IMR-90 (cell line): Measurements from ENCODE around the gene CYP11A1. TPM values are rescaled to one million over a fixed set of nuclear protein-coding genes. Genes with fewer than 3 reads are reported as not detected.
A peak's percentile ranks its signal among the peaks of the same experiment; 100 is the strongest.

ENCODE experiments used
- ATAC-seq: fragments of 200-7000 bp; cut with Tn5 transposase; 2 replicates; pipeline ENCODE4 v1.9.1; 2020; ENCODE audit warnings: low read depth, mild to moderate bottlenecking, moderate library complexity
- BruUV-seq: library from RNA; stranded (reverse); fragments of 400-500 nt; replicated peaks from 2 replicates; lab custom pipeline; 2021; lab: Mats Ljungman, UMichigan
- CTCF ChIA-PET: fragments of 300-600 bp; formaldehyde crosslinking; extraction: SDS; loops from one replicate; lab custom pipeline; 2021; ENCODE audit warnings: antibody characterized with exemption; lab: Yijun Ruan, JAX
- POLR2A ChIA-PET: fragments of 300-600 bp; sonication (Branson Sonifier 250); formaldehyde crosslinking; loops from one replicate; lab custom pipeline; 2022; ENCODE audit warnings: antibody characterized with exemption; ENCODE audit not compliant: unreplicated experiment; lab: Charles Lee
- DNase-seq: peaks from one replicate; pipeline ENCODE4 v3.0.0; 2013
- H2AFZ ChIP-seq: replicated peaks from 2 replicates; pipeline ENCODE3; 2013; ENCODE audit warnings: low read length, mild to moderate bottlenecking; ENCODE audit not compliant: poor library complexity
- H2AK5ac ChIP-seq: 2 replicates; pipeline ENCODE4 v1.6.1; 2013; ENCODE audit warnings: low read depth, low read length, inconsistent platforms
- H2AK9ac ChIP-seq: replicated peaks from 2 replicates; pipeline ENCODE3; 2013; ENCODE audit warnings: mild to moderate bottlenecking, low read depth, low read length, moderate library complexity; ENCODE audit not compliant: poor library complexity
- H2BK120ac ChIP-seq: 2 replicates; pipeline ENCODE4 v1.6.1; 2013; ENCODE audit warnings: low read depth, low read length, inconsistent platforms
- H2BK15ac ChIP-seq: 3 replicates; pipeline ENCODE4 v1.6.1; 2013; ENCODE audit warnings: low read depth, low read length, inconsistent platforms
- H2BK20ac ChIP-seq: 2 replicates; pipeline ENCODE4 v1.6.1; 2013; ENCODE audit warnings: low read depth, mild to moderate bottlenecking, inconsistent platforms, low read length, moderate library complexity
- H2BK5ac ChIP-seq: 2 replicates; pipeline ENCODE4 v1.6.1; 2013; ENCODE audit warnings: mild to moderate bottlenecking, low read depth, low read length, inconsistent platforms; ENCODE audit not compliant: poor library complexity, severe bottlenecking
- H3K14ac ChIP-seq: replicated peaks from 2 replicates; pipeline ENCODE4 v1.6.1; 2013; ENCODE audit warnings: low read depth, low read length, inconsistent platforms
- H3K18ac ChIP-seq: 2 replicates; pipeline ENCODE4 v1.6.1; 2013; ENCODE audit warnings: low read depth, low read length, control low read depth
- H3K23ac ChIP-seq: 2 replicates; pipeline ENCODE4 v1.6.1; 2013; ENCODE audit warnings: low read depth, low read length, inconsistent platforms
- H3K27ac ChIP-seq: 2 replicates; pipeline ENCODE4 v1.5.1; 2013; ENCODE audit warnings: mild to moderate bottlenecking, control low read depth, low read length; ENCODE audit not compliant: insufficient read depth
- H3K27me3 ChIP-seq: 2 replicates; pipeline ENCODE4 v1.6.1; 2013; ENCODE audit warnings: low read length; ENCODE audit not compliant: control insufficient read depth, insufficient read depth
- H3K36me3 ChIP-seq: 2 replicates; pipeline ENCODE4 v1.6.1; 2013; ENCODE audit warnings: low read length, mixed read lengths; ENCODE audit not compliant: control insufficient read depth, insufficient read depth
- H3K4ac ChIP-seq: 2 replicates; pipeline ENCODE4 v1.6.1; 2013; ENCODE audit warnings: low read depth, low read length, inconsistent platforms
- H3K4me1 ChIP-seq: 2 replicates; pipeline ENCODE4 v1.6.1; 2013; ENCODE audit warnings: low read length, mixed read lengths; ENCODE audit not compliant: control insufficient read depth, insufficient read depth
- H3K4me2 ChIP-seq: 2 replicates; pipeline ENCODE4 v1.6.1; 2013; ENCODE audit warnings: low read depth, mild to moderate bottlenecking, control low read depth, low read length, moderate library complexity
- H3K4me3 ChIP-seq: 2 replicates; pipeline ENCODE4 v1.5.1; 2013; ENCODE audit warnings: low read depth, mild to moderate bottlenecking, control low read depth, low read length, moderate library complexity; ENCODE audit not compliant: insufficient read depth
- H3K56ac ChIP-seq: 2 replicates; pipeline ENCODE4 v1.6.1; 2013; ENCODE audit warnings: low read length, inconsistent platforms; ENCODE audit not compliant: insufficient read depth; ENCODE audit errors: extremely low read depth
- H3K79me1 ChIP-seq, 2 experiments: 2 replicates each; pipeline ENCODE4 v1.6.1; 2013; ENCODE audit warnings: low read length in 2 of 2, inconsistent platforms in 1 of 2, low read depth in 1 of 2
- H3K9ac ChIP-seq: 2 replicates; pipeline ENCODE4 v1.6.1; 2013; ENCODE audit warnings: low read depth, low read length, control low read depth
- H3K9me1 ChIP-seq: 2 replicates; pipeline ENCODE4 v1.6.1; 2013; ENCODE audit warnings: low read length, inconsistent platforms; ENCODE audit not compliant: insufficient read depth
- H3K9me3 ChIP-seq: 2 replicates; pipeline ENCODE4 v1.6.1; 2013; ENCODE audit warnings: low read length; ENCODE audit not compliant: control insufficient read depth, insufficient read depth
- H4K20me1 ChIP-seq: 2 replicates; pipeline ENCODE4 v1.6.1; 2013; ENCODE audit warnings: low read length, inconsistent platforms; ENCODE audit not compliant: insufficient read depth
- H4K5ac ChIP-seq: 2 replicates; pipeline ENCODE4 v1.6.1; 2013; ENCODE audit warnings: mild to moderate bottlenecking, low read depth, low read length, control low read depth
- H4K8ac ChIP-seq, 2 experiments: 2 replicates each; pipeline ENCODE4 v1.6.1; 2013; ENCODE audit warnings: low read depth in 2 of 2, low read length in 2 of 2, control low read depth in 1 of 2, inconsistent platforms in 1 of 2
- H4K91ac ChIP-seq: 2 replicates; pipeline ENCODE4 v1.6.1; 2013; ENCODE audit warnings: low read depth, low read length, inconsistent platforms; ENCODE audit not compliant: insufficient read depth
- FOS ChIP-seq: fragments of 150-350 bp; IDR thresholded peaks from 2 replicates; pipeline ENCODE4 v1.6.1; 2016; ENCODE audit warnings: low read depth, low read length
- RAD21 ChIP-seq: IDR thresholded peaks from 2 replicates; pipeline ENCODE4 v1.6.1; 2012; ENCODE audit warnings: low read length, improper control_type of control experiment
- USF2 ChIP-seq: fragments of 150-350 bp; IDR thresholded peaks from 2 replicates; pipeline ENCODE4 v1.6.1; 2017; ENCODE audit warnings: mild to moderate bottlenecking, antibody characterized with exemption, low read length, low read depth
- WGBS, 2 experiments: methylation state at CpG; one replicate each; pipeline versions ENCODE4 v1.1.5 to v1.1.7; 2013; ENCODE audit warnings: missing lambda C conversion rate in 2 of 2; ENCODE audit not compliant: insufficient read length in 1 of 2; ENCODE audit errors: extremely low coverage in 2 of 2; 5-methylcytosine and 5-hydroxymethylcytosine counted together
- dilution Hi-C: fragments of 300-500 bp; cut with HindIII; formaldehyde crosslinking; loops from one replicate; pipeline ENCODE4 v1.14.3; 2018; ENCODE audit warnings: low sequenced_read_pairs; ENCODE audit not compliant: unreplicated experiment
- in situ Hi-C: fragments of 300-500 bp; cut with MboI; formaldehyde crosslinking; loops from 3 replicates; pipeline ENCODE4 v1.14.3; 2019; ENCODE audit warnings: low sequenced_read_pairs, inconsistent platforms, mixed read lengths
- intact Hi-C: fragments of 100-400 bp; cut with micrococcal nuclease; formaldehyde crosslinking; loops from 2 replicates; pipeline ENCODE4 v1.10.0; 2022
- polyA plus RNA-seq, 3 experiments: library from polyadenylated mRNA; depleted of rRNA; stranded (reverse); fragments of >200 nt; gene quantifications; 2 replicates each; pipeline ENCODE4 v1.2.3, GENCODE V29; 2012; ENCODE audit warnings: low replicate concordance in 1 of 3
- total RNA-seq: library from RNA; depleted of rRNA; stranded (reverse); fragments of >200 nt; gene quantifications from 2 replicates; pipeline ENCODE4 v1.2.3, GENCODE V29; 2012
- TF ChIP-seq, protein P1 (sequence below): fragments of 150-350 bp; IDR thresholded peaks from 2 replicates; pipeline ENCODE4 v1.6.1; 2016; ENCODE audit warnings: low read depth, mild to moderate bottlenecking, low read length, moderate library complexity, borderline replicate concordance

Gene CYP11A1
- total and polyA plus RNA-seq, 2 of the 4 experiments (the other 2 are of a cell fraction): 0.18 to 0.50 TPM

DNA sequence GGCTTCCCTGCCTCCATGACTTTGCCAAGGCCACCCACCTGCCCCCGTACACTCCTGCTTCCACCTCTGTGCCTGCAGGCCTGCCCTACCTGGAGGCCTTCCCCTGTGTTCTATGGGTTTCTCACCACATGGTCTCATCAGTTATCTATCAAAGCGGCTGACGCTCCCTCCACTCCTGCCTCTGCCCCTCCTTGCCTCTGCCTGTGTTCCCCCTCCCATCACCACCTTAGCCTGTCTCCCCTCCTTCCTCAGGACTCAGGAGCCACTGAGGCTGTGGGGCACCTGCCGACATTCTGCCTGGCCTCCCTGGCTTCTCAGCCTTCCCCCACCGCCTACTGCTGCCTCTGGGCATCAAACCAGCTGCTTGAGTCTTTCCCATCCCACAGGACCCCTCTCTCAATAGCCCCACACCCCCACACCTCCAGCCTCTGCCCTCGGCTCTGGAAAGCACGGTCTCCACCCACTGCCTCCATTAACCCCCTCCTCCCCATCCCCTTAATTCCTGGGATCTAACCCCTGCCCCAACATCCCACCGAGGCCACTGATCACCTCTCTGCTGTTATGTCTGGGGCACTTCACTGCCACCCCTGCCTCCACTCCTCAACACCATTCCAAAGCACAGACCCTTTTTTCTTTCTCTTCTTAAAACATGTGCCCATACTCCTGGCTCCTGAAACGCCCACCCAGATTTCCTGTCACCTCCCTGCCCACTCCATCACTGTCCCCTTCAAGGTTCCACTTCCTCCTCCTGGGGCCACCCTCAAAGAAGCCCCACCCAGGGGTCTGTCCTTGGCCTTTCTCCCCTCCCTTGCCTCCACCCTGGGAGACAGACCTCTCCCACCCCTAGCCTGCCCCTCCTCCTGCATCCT, 24.4 kb upstream of the CYP11A1 start (continued):
- TF ChIP-seq RAD21 (no peak), FOS (no peak)

- peaks cover 17% of the 10 kb centered on the region for H3K4me1 ChIP-seq
- no peak overlapping the region for H4K5ac ChIP-seq
- peak overlapping the region; percentile 28; the same call in 1 of the 3 replicates for H2BK15ac ChIP-seq
- no peaks in the 10 kb centered on the region for H3K36me3 ChIP-seq
- no peak overlapping the region for H3K4me3 ChIP-seq
- no peaks in the 10 kb centered on the region for H3K27me3 ChIP-seq
- peaks cover 20% of the 10 kb centered on the region for H3K9me1 ChIP-seq
- H3K9me3 ChIP-seq: no peaks in the 10 kb centered on the region
- BruUV-seq: no TSS peak
- peaks cover 0 to 3% of the 10 kb centered on the region in 2 experiments; a peak in 1 of 4 replicates for H3K79me1 ChIP-seq
- DNase-seq (no peak), ATAC-seq (no peak)
- no peak overlapping the region for H2BK5ac ChIP-seq
- in situ Hi-C loops: no loop called here
- peak overlapping the region; percentile 19 for H2BK120ac ChIP-seq
- peak overlapping the region; percentile 69; the same call in 1 of the 2 replicates for H2AK5ac ChIP-seq
- 81% methylated on average over 8 of the region's 12 CpGs; no CpG with 5 or more reads in 1 of the 2 experiments for WGBS, 2 experiments
- ChIA-PET CTCF (no interaction called here), POLR2A (no interaction called here)
- intact Hi-C loops: no loop called here
- H3K9ac ChIP-seq: no peak overlapping the region
- no peak overlapping the region for H3K4ac ChIP-seq
- TF ChIP-seq, protein P1, sequence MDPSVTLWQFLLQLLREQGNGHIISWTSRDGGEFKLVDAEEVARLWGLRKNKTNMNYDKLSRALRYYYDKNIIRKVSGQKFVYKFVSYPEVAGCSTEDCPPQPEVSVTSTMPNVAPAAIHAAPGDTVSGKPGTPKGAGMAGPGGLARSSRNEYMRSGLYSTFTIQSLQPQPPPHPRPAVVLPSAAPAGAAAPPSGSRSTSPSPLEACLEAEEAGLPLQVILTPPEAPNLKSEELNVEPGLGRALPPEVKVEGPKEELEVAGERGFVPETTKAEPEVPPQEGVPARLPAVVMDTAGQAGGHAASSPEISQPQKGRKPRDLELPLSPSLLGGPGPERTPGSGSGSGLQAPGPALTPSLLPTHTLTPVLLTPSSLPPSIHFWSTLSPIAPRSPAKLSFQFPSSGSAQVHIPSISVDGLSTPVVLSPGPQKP: no peak
- TF ChIP-seq USF2: no peak
- TF ChIP-seq RAD21: no peak
- dilution Hi-C loops: no loop called here
- no peak overlapping the region for H3K18ac ChIP-seq
- H4K91ac ChIP-seq: no peak overlapping the region
- H2AFZ ChIP-seq: no peak overlapping the region
- no peak overlapping the region for H3K4me2 ChIP-seq
- no peak overlapping the region for H4K8ac ChIP-seq
- H2AK9ac ChIP-seq: peak overlapping the region; percentile 70
- no peak overlapping the region for H3K27ac ChIP-seq
- H4K20me1 ChIP-seq: no peaks in the 10 kb centered on the region
- H3K56ac ChIP-seq: no peak overlapping the region
- no peak overlapping the region for H3K23ac ChIP-seq
- H3K14ac ChIP-seq: no peak overlapping the region
- 0 out of 2 replicates have a peak overlapping the region, but pooled peaks have one; percentile 16 for H2BK20ac ChIP-seq
Measured at GRCh38 chr15:74390647-74391288, 23.3 kb upstream of the CYP11A1 start.
